HepG2 (cell line): ENCODE measurements around the gene ILKAP. TPM values are rescaled to one million over a fixed set of nuclear protein-coding genes. Genes with fewer than 3 reads are reported as not detected.

Source experiments
- ATAC-seq: fragments of 200-7000 bp; cut with Tn5 transposase; 3 replicates; pipeline ENCODE4 v1.9.1; 2020; ENCODE audit warnings: mild to moderate bottlenecking, moderate library complexity
- BruUV-seq: library from RNA; stranded (reverse); fragments of 400-500 nt; replicated peaks from 2 replicates; lab custom pipeline; 2021; lab: Mats Ljungman, UMichigan
- CTCF ChIA-PET: fragments of 300-600 bp; formaldehyde crosslinking; extraction: SDS; loops from one replicate; lab custom pipeline; 2021; ENCODE audit warnings: low total read pairs, inconsistent platforms, low intra/inter-chr PET ratio; lab: Yijun Ruan, JAX
- POLR2A ChIA-PET: fragments of 350-600 bp; sonication (Branson Sonifier 250); formaldehyde crosslinking; loops from one replicate; lab custom pipeline; 2020; ENCODE audit warnings: antibody characterized with exemption, inconsistent platforms; lab: Yijun Ruan, JAX
- DNase-seq: peaks from one replicate; pipeline ENCODE4 v3.0.0-alpha.2; 2015; ENCODE audit warnings: low spot score
- FAIRE-seq: peaks from 3 replicates; lab custom pipeline; 2011; peaks lifted over from hg19 to GRCh38; lab: Jason Lieb, UNC
- H2AFZ ChIP-seq: one replicate; pipeline ENCODE4 v1.6.1; 2011; ENCODE audit warnings: low read length, inconsistent platforms
- H3K27ac ChIP-seq: fragments of 300-600 bp; 3 replicates; pipeline ENCODE4 v1.8.0; 2011; ENCODE audit warnings: mixed run types, mild to moderate bottlenecking, mixed read lengths, low read length, inconsistent platforms; ENCODE audit not compliant: insufficient read depth; ENCODE audit errors: extremely low read length
- H3K27me3 ChIP-seq, 2 experiments: fragments of 200-600 bp in 1 of 2; 2 replicates in 1 of 2; 3 replicates in 1 of 2; pipeline versions ENCODE4 v1.6.0 to v1.8.0; 2011; ENCODE audit warnings: low read length in 2 of 2, mild to moderate bottlenecking in 2 of 2, moderate library complexity in 2 of 2, inconsistent platforms in 1 of 2; ENCODE audit not compliant: insufficient read depth in 2 of 2, control insufficient read depth in 1 of 2
- H3K36me3 ChIP-seq, 2 experiments: fragments of 200-600 bp in 1 of 2; replicated peaks in 1 of 2; 2 replicates in 1 of 2; 3 replicates in 1 of 2; pipeline versions ENCODE4 v1.5.1 to v1.8.0; 2011; ENCODE audit warnings: low read length in 2 of 2, inconsistent platforms in 1 of 2; ENCODE audit not compliant: insufficient read depth in 2 of 2, control insufficient read depth in 1 of 2
- H3K4me1 ChIP-seq: 2 replicates; pipeline ENCODE4 v1.5.1; 2012; ENCODE audit warnings: low read length, inconsistent platforms; ENCODE audit not compliant: insufficient read depth
- H3K4me2 ChIP-seq: 2 replicates; pipeline ENCODE4 v1.6.0; 2011; ENCODE audit warnings: low read depth, low read length, inconsistent platforms
- H3K4me3 ChIP-seq, 3 experiments: fragments of 200-600 bp in 1 of 3; sonication (generic), shearing (Covaris generic) in 1 of 3; replicated peaks in 1 of 3; 2 replicates each; pipeline ENCODE4 v1.5.1; 2011 to 2016; ENCODE audit warnings: low read length in 3 of 3, inconsistent platforms in 2 of 3, low read depth in 2 of 3, mild to moderate bottlenecking in 2 of 3, control low read depth in 1 of 3, mixed read lengths in 1 of 3; ENCODE audit not compliant: insufficient read depth in 1 of 3
- H3K79me2 ChIP-seq: one replicate; pipeline ENCODE4 v1.6.1; 2011; ENCODE audit warnings: low read length, inconsistent platforms; ENCODE audit not compliant: insufficient read depth
- H3K9ac ChIP-seq: 2 replicates; pipeline ENCODE4 v1.6.0; 2011; ENCODE audit warnings: mild to moderate bottlenecking, low read depth, low read length, inconsistent platforms; ENCODE audit not compliant: insufficient read depth
- H3K9me3 ChIP-seq: 2 replicates; pipeline ENCODE4 v1.5.1; 2012; ENCODE audit warnings: mild to moderate bottlenecking, low read length
- H4K20me1 ChIP-seq: 2 replicates; pipeline ENCODE4 v1.6.0; 2011; ENCODE audit warnings: inconsistent platforms, mild to moderate bottlenecking, low read length, moderate library complexity; ENCODE audit not compliant: insufficient read depth
- CBX2 ChIP-seq, 2 experiments: fragments of 200-600 bp in 1 of 2; sonication (generic); formaldehyde crosslinking in 1 of 2; IDR thresholded peaks; 2 replicates each; pipeline versions ENCODE4 v1.7.0 to v1.8.1; 2018 to 2022; ENCODE audit warnings: low read depth in 2 of 2, low read length in 1 of 2, mild to moderate bottlenecking in 1 of 2, missing genetic modification reagents in 1 of 2
- CREM ChIP-seq, 2 experiments: sonication (generic) in 1 of 2; formaldehyde crosslinking in 1 of 2; IDR thresholded peaks; 2 replicates each; pipeline versions ENCODE4 v1.4.0 to v1.6.1; 2016 to 2020; ENCODE audit warnings: antibody characterized with exemption in 1 of 2, mild to moderate bottlenecking in 1 of 2, missing genetic modification reagents in 1 of 2
- GPN1 ChIP-seq: sonication (generic); formaldehyde crosslinking; IDR thresholded peaks from 2 replicates; pipeline ENCODE4 v1.5.1; 2020; ENCODE audit warnings: missing genetic modification reagents, borderline replicate concordance
- SNRNP70 ChIP-seq: fragments of 200-400 bp; formaldehyde crosslinking; IDR thresholded peaks from 2 replicates; pipeline ENCODE4 v1.6.1; 2017; ENCODE audit warnings: mild to moderate bottlenecking, low read depth, low read length, moderate library complexity
- TERF1 ChIP-seq: sonication (generic); formaldehyde crosslinking; IDR thresholded peaks from 2 replicates; pipeline ENCODE4 v1.8.0; 2022; ENCODE audit warnings: mild to moderate bottlenecking, missing genetic modification reagents, moderate library complexity
- ZNF17 ChIP-seq: sonication (generic); formaldehyde crosslinking; IDR thresholded peaks from 2 replicates; pipeline ENCODE4 v1.5.0; 2020; ENCODE audit warnings: mild to moderate bottlenecking, missing genetic modification reagents
- ZNF510 ChIP-seq: sonication (generic); formaldehyde crosslinking; IDR thresholded peaks from 2 replicates; pipeline ENCODE4 v1.4.0; 2020; ENCODE audit warnings: low read depth, mild to moderate bottlenecking, missing genetic modification reagents
- WGBS: methylation state at CpG from one replicate; pipeline ENCODE4 v1.1.6; 2017; ENCODE audit warnings: low lambda C conversion rate; 5-methylcytosine and 5-hydroxymethylcytosine counted together
- in situ Hi-C: cut with HindIII; loops from 2 replicates; pipeline ENCODE4 v1.10.0; 2017; ENCODE audit warnings: low pct_unique_long_range_greater_than_20kb; ENCODE audit not compliant: extremely low pct_ligation_motif_present
- intact Hi-C: fragments of 100-400 bp; cut with micrococcal nuclease; formaldehyde crosslinking; loops from one replicate; pipeline ENCODE4 v1.10.0; 2022; ENCODE audit not compliant: unreplicated experiment
- polyA plus RNA-seq, 8 experiments: library from polyadenylated mRNA; depleted of rRNA in 3 of 8; stranded (reverse) in 7 of 8; unstranded in 1 of 8; fragments of >200 nt; fragmentation: Illumina TruSeq in 4 of 8; extraction: Trizol in 4 of 8; gene quantifications; 2 replicates each; pipeline versions ENCODE4 v1.2.1 to v1.2.3, GENCODE V29; 2011 to 2016; ENCODE audit warnings: low read depth in 4 of 8, missing spikeins in 1 of 8, mixed read lengths in 1 of 8; ENCODE audit not compliant: insufficient read depth in 1 of 8
- total RNA-seq, 5 experiments: library from RNA; depleted of rRNA; stranded (reverse); fragments of >200 nt; fragmentation: Illumina TruSeq; extraction: Trizol; gene quantifications; 2 replicates each; pipeline ENCODE4 v1.2.3, GENCODE V29; 2016; ENCODE audit warnings: low read depth in 1 of 5
- TF ChIP-seq, protein P1 (sequence below): sonication (generic); formaldehyde crosslinking; IDR thresholded peaks from 2 replicates; pipeline ENCODE4 v1.5.0; 2020; ENCODE audit warnings: mild to moderate bottlenecking, missing genetic modification reagents, moderate library complexity
- TF ChIP-seq, protein P2 (sequence below): sonication (generic); formaldehyde crosslinking; IDR thresholded peaks from 2 replicates; pipeline ENCODE4 v1.5.1; 2020; ENCODE audit warnings: missing genetic modification reagents, mild to moderate bottlenecking, borderline replicate concordance

ILKAP gene
- total and polyA plus RNA-seq, 2 of the 13 experiments (the other 11 are each of a cell fraction or from before 2014, with no cell fraction given): 29.6 to 33.1 TPM

GRCh38 chr2:238228700-238229099, 25.2 kb upstream of the ILKAP start:
- DNase-seq: no peak
- Histone ChIP-seq H2AFZ (no peak overlapping the region), H3K79me2 (no peaks in the 10 kb centered on the region), H3K27me3 (peaks cover 17 to 68% of the 10 kb centered on the region in 2 experiments), H3K9me3 (no peaks in the 10 kb centered on the region), H4K20me1 (no peaks in the 10 kb centered on the region), H3K9ac (no peak overlapping the region), H3K4me1 (peaks cover 12% of the 10 kb centered on the region; the same call in 1 of the 2 replicates), H3K27ac (no peak overlapping the region), H3K36me3 (no peaks in the 10 kb centered on the region), H3K4me2 (no peak overlapping the region), H3K4me3 (no peak overlapping the region)
- TF ChIP-seq CREM (IDR thresholded peaks at IDR 0.05) (no peak), CREM (CRISPR knock-in tag; IDR thresholded peaks at IDR 0.05) (no peak), SNRNP70 (no peak), ZNF17 (CRISPR knock-in tag) (no peak), ZNF510 (no peak), TERF1 (CRISPR knock-in tag) (no peak), GPN1 (CRISPR knock-in tag) (no peak), CBX2 (IDR thresholded peaks at IDR 0.05; ENCODE audit: low read depth, low read length) (no peak), CBX2 (CRISPR knock-in tag; IDR thresholded peaks at IDR 0.05; ENCODE audit: low read depth) (no peak)
- TF ChIP-seq, protein P1, sequence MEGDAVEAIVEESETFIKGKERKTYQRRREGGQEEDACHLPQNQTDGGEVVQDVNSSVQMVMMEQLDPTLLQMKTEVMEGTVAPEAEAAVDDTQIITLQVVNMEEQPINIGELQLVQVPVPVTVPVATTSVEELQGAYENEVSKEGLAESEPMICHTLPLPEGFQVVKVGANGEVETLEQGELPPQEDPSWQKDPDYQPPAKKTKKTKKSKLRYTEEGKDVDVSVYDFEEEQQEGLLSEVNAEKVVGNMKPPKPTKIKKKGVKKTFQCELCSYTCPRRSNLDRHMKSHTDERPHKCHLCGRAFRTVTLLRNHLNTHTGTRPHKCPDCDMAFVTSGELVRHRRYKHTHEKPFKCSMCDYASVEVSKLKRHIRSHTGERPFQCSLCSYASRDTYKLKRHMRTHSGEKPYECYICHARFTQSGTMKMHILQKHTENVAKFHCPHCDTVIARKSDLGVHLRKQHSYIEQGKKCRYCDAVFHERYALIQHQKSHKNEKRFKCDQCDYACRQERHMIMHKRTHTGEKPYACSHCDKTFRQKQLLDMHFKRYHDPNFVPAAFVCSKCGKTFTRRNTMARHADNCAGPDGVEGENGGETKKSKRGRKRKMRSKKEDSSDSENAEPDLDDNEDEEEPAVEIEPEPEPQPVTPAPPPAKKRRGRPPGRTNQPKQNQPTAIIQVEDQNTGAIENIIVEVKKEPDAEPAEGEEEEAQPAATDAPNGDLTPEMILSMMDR (CRISPR knock-in tag): no peak
- TF ChIP-seq, protein P2, sequence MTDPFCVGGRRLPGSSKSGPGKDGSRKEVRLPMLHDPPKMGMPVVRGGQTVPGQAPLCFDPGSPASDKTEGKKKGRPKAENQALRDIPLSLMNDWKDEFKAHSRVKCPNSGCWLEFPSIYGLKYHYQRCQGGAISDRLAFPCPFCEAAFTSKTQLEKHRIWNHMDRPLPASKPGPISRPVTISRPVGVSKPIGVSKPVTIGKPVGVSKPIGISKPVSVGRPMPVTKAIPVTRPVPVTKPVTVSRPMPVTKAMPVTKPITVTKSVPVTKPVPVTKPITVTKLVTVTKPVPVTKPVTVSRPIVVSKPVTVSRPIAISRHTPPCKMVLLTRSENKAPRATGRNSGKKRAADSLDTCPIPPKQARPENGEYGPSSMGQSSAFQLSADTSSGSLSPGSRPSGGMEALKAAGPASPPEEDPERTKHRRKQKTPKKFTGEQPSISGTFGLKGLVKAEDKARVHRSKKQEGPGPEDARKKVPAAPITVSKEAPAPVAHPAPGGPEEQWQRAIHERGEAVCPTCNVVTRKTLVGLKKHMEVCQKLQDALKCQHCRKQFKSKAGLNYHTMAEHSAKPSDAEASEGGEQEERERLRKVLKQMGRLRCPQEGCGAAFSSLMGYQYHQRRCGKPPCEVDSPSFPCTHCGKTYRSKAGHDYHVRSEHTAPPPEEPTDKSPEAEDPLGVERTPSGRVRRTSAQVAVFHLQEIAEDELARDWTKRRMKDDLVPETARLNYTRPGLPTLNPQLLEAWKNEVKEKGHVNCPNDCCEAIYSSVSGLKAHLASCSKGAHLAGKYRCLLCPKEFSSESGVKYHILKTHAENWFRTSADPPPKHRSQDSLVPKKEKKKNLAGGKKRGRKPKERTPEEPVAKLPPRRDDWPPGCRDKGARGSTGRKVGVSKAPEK (CRISPR knock-in tag): no peak
- no TSS peak for BruUV-seq
- intact Hi-C loops (no loop called here), in situ Hi-C loops (no loop called here)
- CTCF ChIA-PET: no interaction called here
- no peak for ATAC-seq
- POLR2A ChIA-PET: no interaction called here
- WGBS: 15% methylated on average over 4 of the region's 4 CpGs
- FAIRE-seq: no peak
